HepG2 (cell line): Measurements from ENCODE around the gene MRPL2. TPM values are rescaled to one million over a fixed set of nuclear protein-coding genes. Genes with fewer than 3 reads are reported as not detected.
A peak's percentile ranks its signal among the peaks of the same experiment; 100 is the strongest.

Source experiments
- ESRRA ChIP-seq: sonication (generic); formaldehyde crosslinking; IDR thresholded peaks from 2 replicates; pipeline ENCODE4 v1.5.1; 2020; ENCODE audit warnings: mild to moderate bottlenecking, low read depth, missing genetic modification reagents
- FOXC1 ChIP-seq: sonication (generic); formaldehyde crosslinking; IDR thresholded peaks from 2 replicates; pipeline ENCODE4 v1.8.0; 2022; ENCODE audit warnings: mild to moderate bottlenecking, missing genetic modification reagents, borderline replicate concordance
- MIXL1 ChIP-seq: IDR thresholded peaks from 2 replicates; pipeline ENCODE4 v1.6.1; 2016
- NBN ChIP-seq: fragments of 450-650 bp; conservative IDR thresholded peaks from 2 replicates; pipeline ENCODE4 v1.6.1; 2017
- NFATC3 ChIP-seq: sonication (generic); formaldehyde crosslinking; IDR thresholded peaks from 2 replicates; pipeline ENCODE4 v1.5.1; 2020; ENCODE audit warnings: mild to moderate bottlenecking, missing genetic modification reagents
- PAF1 ChIP-seq: IDR thresholded peaks from 2 replicates; pipeline ENCODE4 v1.6.1; 2016; ENCODE audit warnings: missing genetic modification reagents, missing compliant biosample characterization
- PRPF4 ChIP-seq: fragments of 200-400 bp; formaldehyde crosslinking; IDR thresholded peaks from 2 replicates; pipeline ENCODE4 v1.6.1; 2016; ENCODE audit warnings: low read length, low read depth; ENCODE audit not compliant: poor library complexity, severe bottlenecking
- RFX5 ChIP-seq: IDR thresholded peaks from 2 replicates; pipeline ENCODE4 v1.6.1; 2011; ENCODE audit warnings: low read depth, low read length, improper control_type of control experiment
- TAF15 ChIP-seq: fragments of 200-400 bp; formaldehyde crosslinking; IDR thresholded peaks from one replicate; pipeline ENCODE4 v1.6.1; 2018; ENCODE audit warnings: mild to moderate bottlenecking, low read depth, low read length; ENCODE audit not compliant: poor library complexity, severe bottlenecking
- XBP1 ChIP-seq: sonication (generic); formaldehyde crosslinking; IDR thresholded peaks from 2 replicates; pipeline ENCODE4 v1.5.0; 2020; ENCODE audit warnings: missing genetic modification reagents
- ZC3H13 ChIP-seq: sonication (generic); formaldehyde crosslinking; IDR thresholded peaks from 2 replicates; pipeline ENCODE4 v1.8.1; 2023; ENCODE audit warnings: mild to moderate bottlenecking, missing genetic modification reagents, moderate library complexity
- ZNF326 ChIP-seq: sonication (generic); formaldehyde crosslinking; IDR thresholded peaks from 2 replicates; pipeline ENCODE4 v1.4.0; 2020; ENCODE audit warnings: missing genetic modification reagents, borderline replicate concordance
- ZNF383 ChIP-seq: sonication (generic); formaldehyde crosslinking; IDR thresholded peaks from 2 replicates; pipeline ENCODE4 v1.4.0; 2020; ENCODE audit warnings: missing genetic modification reagents, mild to moderate bottlenecking, borderline replicate concordance
- ZNF577 ChIP-seq: sonication (generic); formaldehyde crosslinking; IDR thresholded peaks from 2 replicates; pipeline ENCODE4 v1.4.0; 2020; ENCODE audit warnings: mild to moderate bottlenecking, low read depth, missing genetic modification reagents, borderline replicate concordance
- polyA plus RNA-seq, 8 experiments: library from polyadenylated mRNA; depleted of rRNA in 3 of 8; stranded (reverse) in 7 of 8; unstranded in 1 of 8; fragments of >200 nt; fragmentation: Illumina TruSeq in 4 of 8; extraction: Trizol in 4 of 8; gene quantifications; 2 replicates each; pipeline versions ENCODE4 v1.2.1 to v1.2.3, GENCODE V29; 2011 to 2016; ENCODE audit warnings: low read depth in 4 of 8, missing spikeins in 1 of 8, mixed read lengths in 1 of 8; ENCODE audit not compliant: insufficient read depth in 1 of 8
- total RNA-seq, 5 experiments: library from RNA; depleted of rRNA; stranded (reverse); fragments of >200 nt; fragmentation: Illumina TruSeq; extraction: Trizol; gene quantifications; 2 replicates each; pipeline ENCODE4 v1.2.3, GENCODE V29; 2016; ENCODE audit warnings: low read depth in 1 of 5
- TF ChIP-seq, protein P1 (sequence below): sonication (generic); formaldehyde crosslinking; IDR thresholded peaks from 2 replicates; pipeline ENCODE4 v1.4.0; 2020; ENCODE audit warnings: missing genetic modification reagents
- TF ChIP-seq, protein P2 (sequence below): sonication (generic); formaldehyde crosslinking; IDR thresholded peaks from 2 replicates; pipeline ENCODE4 v1.4.0; 2020; ENCODE audit warnings: mild to moderate bottlenecking, missing genetic modification reagents
- TF ChIP-seq, protein P3 (sequence below): sonication (generic); formaldehyde crosslinking; IDR thresholded peaks from 2 replicates; pipeline ENCODE4 v1.4.0; 2020; ENCODE audit warnings: missing genetic modification reagents, borderline replicate concordance

MRPL2 gene
- total and polyA plus RNA-seq, 2 of the 13 experiments (the other 11 are each of a cell fraction or from before 2014, with no cell fraction given) = 56.8 to 65.6 TPM

DNA sequence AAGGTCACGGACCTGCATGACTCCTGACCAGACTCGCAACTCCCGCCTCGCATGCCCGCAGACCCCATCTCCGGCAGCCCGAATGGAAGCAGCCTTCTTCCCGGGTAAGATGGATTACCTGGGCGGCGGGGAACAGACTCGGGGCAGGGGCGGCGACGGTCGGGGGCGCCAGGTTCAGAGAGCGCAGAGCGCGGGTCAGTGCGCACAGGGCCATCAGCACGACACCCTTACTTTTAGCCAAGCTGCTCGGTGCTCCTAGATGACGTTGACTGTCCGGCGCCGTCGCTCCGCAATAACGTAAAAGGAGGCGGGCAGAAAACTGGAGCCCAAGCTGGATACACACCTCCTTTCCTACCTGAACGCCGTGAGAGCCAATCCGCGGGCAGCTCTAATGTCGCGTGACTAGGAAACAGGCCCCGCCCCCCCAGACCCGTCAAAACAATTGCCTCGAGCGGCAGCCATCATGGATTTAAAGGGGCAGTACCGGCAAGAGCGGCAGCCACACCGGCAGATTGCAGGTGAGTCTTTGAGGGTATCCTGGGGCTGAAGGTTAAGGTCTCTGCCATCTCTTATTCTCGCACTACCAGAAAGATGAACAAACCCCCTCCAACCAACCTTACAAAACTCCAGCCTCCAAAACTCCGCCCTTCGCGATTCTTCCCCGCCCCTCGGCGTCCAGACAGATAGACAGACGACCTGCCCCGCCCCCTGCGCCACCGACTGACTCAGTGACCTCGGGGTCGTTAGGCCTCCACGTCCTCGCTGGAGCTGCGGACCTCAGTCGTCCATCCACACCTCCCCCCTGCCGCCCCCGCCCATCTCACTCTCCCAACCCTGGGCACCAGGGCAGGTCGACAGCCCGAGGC is at the start of gene MRPL2, which contains the start of gene KLC4 (continued):
- TF ChIP-seq ZNF383 (CRISPR knock-in tag) (no peak), ZNF577 (CRISPR knock-in tag) (no peak), TAF15 (no peak), ESRRA (peak; percentile 68), XBP1 (0 out of 2 replicates have a peak, but pooled peaks have one; percentile 28), MIXL1 (CRISPR knock-in tag) (peak; percentile 37; the same call in 1 of the 2 replicates), NBN (no peak), RFX5 (peak; percentile 71), PAF1 (CRISPR knock-in tag) (no peak), PRPF4 (no peak), ZC3H13 (CRISPR knock-in tag) (no peak), ZNF326 (CRISPR knock-in tag) (no peak), FOXC1 (CRISPR knock-in tag) (0 out of 2 replicates have a peak, but pooled peaks have one; percentile 32), NFATC3 (CRISPR knock-in tag) (no peak)
- TF ChIP-seq, protein P1, sequence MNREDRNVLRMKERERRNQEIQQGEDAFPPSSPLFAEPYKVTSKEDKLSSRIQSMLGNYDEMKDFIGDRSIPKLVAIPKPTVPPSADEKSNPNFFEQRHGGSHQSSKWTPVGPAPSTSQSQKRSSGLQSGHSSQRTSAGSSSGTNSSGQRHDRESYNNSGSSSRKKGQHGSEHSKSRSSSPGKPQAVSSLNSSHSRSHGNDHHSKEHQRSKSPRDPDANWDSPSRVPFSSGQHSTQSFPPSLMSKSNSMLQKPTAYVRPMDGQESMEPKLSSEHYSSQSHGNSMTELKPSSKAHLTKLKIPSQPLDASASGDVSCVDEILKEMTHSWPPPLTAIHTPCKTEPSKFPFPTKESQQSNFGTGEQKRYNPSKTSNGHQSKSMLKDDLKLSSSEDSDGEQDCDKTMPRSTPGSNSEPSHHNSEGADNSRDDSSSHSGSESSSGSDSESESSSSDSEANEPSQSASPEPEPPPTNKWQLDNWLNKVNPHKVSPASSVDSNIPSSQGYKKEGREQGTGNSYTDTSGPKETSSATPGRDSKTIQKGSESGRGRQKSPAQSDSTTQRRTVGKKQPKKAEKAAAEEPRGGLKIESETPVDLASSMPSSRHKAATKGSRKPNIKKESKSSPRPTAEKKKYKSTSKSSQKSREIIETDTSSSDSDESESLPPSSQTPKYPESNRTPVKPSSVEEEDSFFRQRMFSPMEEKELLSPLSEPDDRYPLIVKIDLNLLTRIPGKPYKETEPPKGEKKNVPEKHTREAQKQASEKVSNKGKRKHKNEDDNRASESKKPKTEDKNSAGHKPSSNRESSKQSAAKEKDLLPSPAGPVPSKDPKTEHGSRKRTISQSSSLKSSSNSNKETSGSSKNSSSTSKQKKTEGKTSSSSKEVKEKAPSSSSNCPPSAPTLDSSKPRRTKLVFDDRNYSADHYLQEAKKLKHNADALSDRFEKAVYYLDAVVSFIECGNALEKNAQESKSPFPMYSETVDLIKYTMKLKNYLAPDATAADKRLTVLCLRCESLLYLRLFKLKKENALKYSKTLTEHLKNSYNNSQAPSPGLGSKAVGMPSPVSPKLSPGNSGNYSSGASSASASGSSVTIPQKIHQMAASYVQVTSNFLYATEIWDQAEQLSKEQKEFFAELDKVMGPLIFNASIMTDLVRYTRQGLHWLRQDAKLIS (CRISPR knock-in tag) = no peak
- TF ChIP-seq, protein P2, sequence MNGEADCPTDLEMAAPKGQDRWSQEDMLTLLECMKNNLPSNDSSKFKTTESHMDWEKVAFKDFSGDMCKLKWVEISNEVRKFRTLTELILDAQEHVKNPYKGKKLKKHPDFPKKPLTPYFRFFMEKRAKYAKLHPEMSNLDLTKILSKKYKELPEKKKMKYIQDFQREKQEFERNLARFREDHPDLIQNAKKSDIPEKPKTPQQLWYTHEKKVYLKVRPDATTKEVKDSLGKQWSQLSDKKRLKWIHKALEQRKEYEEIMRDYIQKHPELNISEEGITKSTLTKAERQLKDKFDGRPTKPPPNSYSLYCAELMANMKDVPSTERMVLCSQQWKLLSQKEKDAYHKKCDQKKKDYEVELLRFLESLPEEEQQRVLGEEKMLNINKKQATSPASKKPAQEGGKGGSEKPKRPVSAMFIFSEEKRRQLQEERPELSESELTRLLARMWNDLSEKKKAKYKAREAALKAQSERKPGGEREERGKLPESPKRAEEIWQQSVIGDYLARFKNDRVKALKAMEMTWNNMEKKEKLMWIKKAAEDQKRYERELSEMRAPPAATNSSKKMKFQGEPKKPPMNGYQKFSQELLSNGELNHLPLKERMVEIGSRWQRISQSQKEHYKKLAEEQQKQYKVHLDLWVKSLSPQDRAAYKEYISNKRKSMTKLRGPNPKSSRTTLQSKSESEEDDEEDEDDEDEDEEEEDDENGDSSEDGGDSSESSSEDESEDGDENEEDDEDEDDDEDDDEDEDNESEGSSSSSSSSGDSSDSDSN (CRISPR knock-in tag) = no peak
- TF ChIP-seq, protein P3, sequence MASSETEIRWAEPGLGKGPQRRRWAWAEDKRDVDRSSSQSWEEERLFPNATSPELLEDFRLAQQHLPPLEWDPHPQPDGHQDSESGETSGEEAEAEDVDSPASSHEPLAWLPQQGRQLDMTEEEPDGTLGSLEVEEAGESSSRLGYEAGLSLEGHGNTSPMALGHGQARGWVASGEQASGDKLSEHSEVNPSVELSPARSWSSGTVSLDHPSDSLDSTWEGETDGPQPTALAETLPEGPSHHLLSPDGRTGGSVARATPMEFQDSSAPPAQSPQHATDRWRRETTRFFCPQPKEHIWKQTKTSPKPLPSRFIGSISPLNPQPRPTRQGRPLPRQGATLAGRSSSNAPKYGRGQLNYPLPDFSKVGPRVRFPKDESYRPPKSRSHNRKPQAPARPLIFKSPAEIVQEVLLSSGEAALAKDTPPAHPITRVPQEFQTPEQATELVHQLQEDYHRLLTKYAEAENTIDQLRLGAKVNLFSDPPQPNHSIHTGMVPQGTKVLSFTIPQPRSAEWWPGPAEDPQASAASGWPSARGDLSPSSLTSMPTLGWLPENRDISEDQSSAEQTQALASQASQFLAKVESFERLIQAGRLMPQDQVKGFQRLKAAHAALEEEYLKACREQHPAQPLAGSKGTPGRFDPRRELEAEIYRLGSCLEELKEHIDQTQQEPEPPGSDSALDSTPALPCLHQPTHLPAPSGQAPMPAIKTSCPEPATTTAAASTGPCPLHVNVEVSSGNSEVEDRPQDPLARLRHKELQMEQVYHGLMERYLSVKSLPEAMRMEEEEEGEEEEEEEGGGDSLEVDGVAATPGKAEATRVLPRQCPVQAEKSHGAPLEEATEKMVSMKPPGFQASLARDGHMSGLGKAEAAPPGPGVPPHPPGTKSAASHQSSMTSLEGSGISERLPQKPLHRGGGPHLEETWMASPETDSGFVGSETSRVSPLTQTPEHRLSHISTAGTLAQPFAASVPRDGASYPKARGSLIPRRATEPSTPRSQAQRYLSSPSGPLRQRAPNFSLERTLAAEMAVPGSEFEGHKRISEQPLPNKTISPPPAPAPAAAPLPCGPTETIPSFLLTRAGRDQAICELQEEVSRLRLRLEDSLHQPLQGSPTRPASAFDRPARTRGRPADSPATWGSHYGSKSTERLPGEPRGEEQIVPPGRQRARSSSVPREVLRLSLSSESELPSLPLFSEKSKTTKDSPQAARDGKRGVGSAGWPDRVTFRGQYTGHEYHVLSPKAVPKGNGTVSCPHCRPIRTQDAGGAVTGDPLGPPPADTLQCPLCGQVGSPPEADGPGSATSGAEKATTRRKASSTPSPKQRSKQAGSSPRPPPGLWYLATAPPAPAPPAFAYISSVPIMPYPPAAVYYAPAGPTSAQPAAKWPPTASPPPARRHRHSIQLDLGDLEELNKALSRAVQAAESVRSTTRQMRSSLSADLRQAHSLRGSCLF (CRISPR knock-in tag) = no peak
